Thymus (tissue), 11 donors: ENCODE data around the gene WDR7. TPM values are rescaled to one million over a fixed set of nuclear protein-coding genes. Genes with fewer than 3 reads are reported as not detected.
A peak's percentile ranks its signal among the peaks of the same experiment; 100 is the strongest.

Experiments used
- DNase-seq, 9 donors: peaks; one replicate each; pipeline ENCODE4 v3.0.0-alpha.2; 2013; ENCODE audit warnings: low spot score in 9 of 9, low read depth in 6 of 9, missing footprints in 1 of 9
- H3K27ac ChIP-seq, 2 donors: one replicate each; pipeline ENCODE4 v1.5.1; 2013; ENCODE audit warnings: control low read depth in 1 of 2, low read depth in 1 of 2, low read length in 1 of 2, mild to moderate bottlenecking in 1 of 2, moderate library complexity in 1 of 2
- H3K27me3 ChIP-seq, 2 donors: one replicate each; pipeline ENCODE4 v1.5.1; 2013; ENCODE audit warnings: low read length in 1 of 2; ENCODE audit not compliant: control insufficient read depth in 2 of 2, insufficient read depth in 1 of 2
- H3K36me3 ChIP-seq, 2 donors: one replicate each; pipeline ENCODE4 v1.5.1; 2013; ENCODE audit warnings: low read length in 1 of 2, mild to moderate bottlenecking in 1 of 2, moderate library complexity in 1 of 2; ENCODE audit not compliant: control insufficient read depth in 2 of 2, insufficient read depth in 2 of 2
- H3K4me1 ChIP-seq, 2 donors: one replicate each; pipeline ENCODE4 v1.5.1; 2013; ENCODE audit warnings: low read length in 2 of 2; ENCODE audit not compliant: control insufficient read depth in 2 of 2, insufficient read depth in 2 of 2
- H3K4me3 ChIP-seq, 2 donors: one replicate each; pipeline ENCODE4 v1.5.1; 2013; ENCODE audit warnings: low read length in 2 of 2, control low read depth in 1 of 2, mild to moderate bottlenecking in 1 of 2
- H3K9me3 ChIP-seq, 2 donors: one replicate each; pipeline ENCODE4 v1.5.1; 2013; ENCODE audit warnings: low read length in 1 of 2, mild to moderate bottlenecking in 1 of 2; ENCODE audit not compliant: control insufficient read depth in 2 of 2, insufficient read depth in 1 of 2
- WGBS: extraction: QIAGEN DNeasy Blood & Tissue Kit; methylation state at CpG from one replicate; pipeline ENCODE4 v1.1.7; 2013; 5-methylcytosine and 5-hydroxymethylcytosine counted together
- polyA plus RNA-seq: library from polyadenylated mRNA; stranded (reverse); fragments of 200-250 nt; gene quantifications from one replicate; pipeline ENCODE4 v1.2.3, GENCODE V29; 2013
- total RNA-seq: library from RNA; stranded (reverse); fragments of 120-200 nt; gene quantifications from one replicate; pipeline ENCODE4 v1.2.4, GENCODE V29; 2013
- donor health status: healthy.

The WDR7 gene
- total and polyA plus RNA-seq, 2 donors = 9.0 to 20.5 TPM

DNA sequence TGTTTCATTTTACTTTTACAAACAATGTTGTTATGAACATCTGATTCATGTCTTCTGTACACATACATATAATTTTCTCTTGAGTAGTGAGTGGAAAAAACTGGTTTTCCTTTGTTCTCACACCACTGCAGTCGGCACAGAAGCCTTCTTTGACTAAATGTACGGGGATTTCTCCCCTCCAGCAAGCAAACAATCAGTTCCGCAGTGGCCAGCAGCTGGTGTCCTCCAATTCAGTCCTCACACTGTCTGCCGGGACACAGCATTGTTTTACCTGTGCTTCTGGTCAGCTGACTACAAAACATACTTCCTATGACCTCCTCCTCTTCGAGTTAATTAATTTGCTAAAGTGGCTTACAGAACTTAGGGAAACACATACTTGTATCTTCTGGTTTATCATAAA lies 202.8 kb downstream of the WDR7 start:
- no peaks in the 10 kb centered on the region for H3K9me3 ChIP-seq
- no peaks in the 10 kb centered on the region for H3K36me3 ChIP-seq
- no peak overlapping the region for H3K4me3 ChIP-seq
- H3K27ac ChIP-seq = no peak overlapping the region
- no peak for DNase-seq
- WGBS = 88% methylated on average over 5 of the region's 5 CpGs
- H3K27me3 ChIP-seq = no peaks in the 10 kb centered on the region
- no peaks in the 10 kb centered on the region for H3K4me1 ChIP-seq

GRCh38 chr18:56861244-56861643 lies 210.1 kb downstream of the WDR7 start:
- no peak for DNase-seq
- no peaks in the 10 kb centered on the region for H3K4me1 ChIP-seq
- H3K4me3 ChIP-seq = no peak overlapping the region
- 97% methylated on average over 6 of the region's 6 CpGs for WGBS
- no peak overlapping the region for H3K27ac ChIP-seq
- H3K27me3 ChIP-seq = no peaks in the 10 kb centered on the region
- H3K9me3 ChIP-seq = no peaks in the 10 kb centered on the region
- no peaks in the 10 kb centered on the region for H3K36me3 ChIP-seq

DNA sequence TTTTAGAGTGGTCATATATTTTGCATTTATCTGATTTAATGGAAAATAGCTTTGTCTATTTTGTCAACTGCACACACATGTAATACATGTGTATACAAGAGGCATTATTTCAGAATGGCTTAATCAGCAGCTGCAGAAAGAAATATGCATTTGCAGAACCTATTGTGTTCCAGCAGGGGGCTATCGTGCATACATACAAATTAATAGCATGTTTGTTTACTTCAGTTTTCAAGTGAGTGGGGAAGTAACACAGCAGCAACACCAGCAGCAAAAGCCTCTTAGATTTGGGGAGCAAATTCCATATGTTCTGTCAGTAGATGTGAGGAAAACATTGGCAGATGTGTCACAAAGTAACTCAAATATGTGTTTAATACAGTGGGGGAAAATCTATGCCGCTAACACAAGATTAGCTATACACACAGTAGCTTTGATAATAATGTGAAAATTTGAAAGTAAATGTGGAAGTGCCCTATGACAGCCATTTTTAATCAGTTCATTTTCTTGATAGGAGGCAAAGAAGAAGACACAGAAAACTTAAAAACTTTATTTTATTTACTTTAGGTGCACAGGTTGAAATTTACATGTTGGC lies 218.1 kb downstream of the WDR7 start:
- Histone ChIP-seq H3K4me1 (peaks cover 0 to 8% of the 10 kb centered on the region in 2 donors), H3K27ac (no peak overlapping the region), H3K9me3 (no peaks in the 10 kb centered on the region), H3K4me3 (no peak overlapping the region), H3K27me3 (no peaks in the 10 kb centered on the region), H3K36me3 (no peaks in the 10 kb centered on the region)
- 51% methylated on average over 2 of the region's 2 CpGs for WGBS
- peak; percentile 8 to 59 (median 29) for DNase-seq

DNA sequence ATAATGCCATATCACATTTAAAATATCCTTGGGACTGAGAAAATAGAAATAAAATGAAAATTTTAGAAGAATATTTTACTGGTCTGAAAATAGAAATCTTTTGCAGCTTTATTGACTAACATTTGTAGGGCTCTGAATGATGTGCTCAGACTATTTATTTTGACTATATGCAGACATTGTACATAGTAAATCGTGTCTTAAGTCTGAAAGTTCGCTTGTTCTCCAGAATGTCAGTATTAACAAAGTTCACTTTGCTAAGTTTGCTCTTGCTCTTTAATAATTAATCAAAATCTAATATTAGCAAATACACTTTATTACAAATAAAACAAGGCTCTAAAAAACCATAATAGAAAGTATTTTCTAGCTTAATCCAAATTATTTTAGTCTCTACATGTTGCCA lies 219.8 kb downstream of the WDR7 start:
- H3K4me3 ChIP-seq = no peak overlapping the region
- H3K36me3 ChIP-seq = no peaks in the 10 kb centered on the region
- peaks cover 0 to 8% of the 10 kb centered on the region in 2 donors for H3K4me1 ChIP-seq
- DNase-seq = no peak
- no peaks in the 10 kb centered on the region for H3K27me3 ChIP-seq
- H3K9me3 ChIP-seq = no peaks in the 10 kb centered on the region
- H3K27ac ChIP-seq = no peak overlapping the region
- WGBS = 99% methylated on average over 2 of the region's 2 CpGs

GRCh38 chr18:56872140-56872539 lies 221.0 kb downstream of the WDR7 start:
- 96% methylated on average over 1 of the region's 1 CpG for WGBS

DNA sequence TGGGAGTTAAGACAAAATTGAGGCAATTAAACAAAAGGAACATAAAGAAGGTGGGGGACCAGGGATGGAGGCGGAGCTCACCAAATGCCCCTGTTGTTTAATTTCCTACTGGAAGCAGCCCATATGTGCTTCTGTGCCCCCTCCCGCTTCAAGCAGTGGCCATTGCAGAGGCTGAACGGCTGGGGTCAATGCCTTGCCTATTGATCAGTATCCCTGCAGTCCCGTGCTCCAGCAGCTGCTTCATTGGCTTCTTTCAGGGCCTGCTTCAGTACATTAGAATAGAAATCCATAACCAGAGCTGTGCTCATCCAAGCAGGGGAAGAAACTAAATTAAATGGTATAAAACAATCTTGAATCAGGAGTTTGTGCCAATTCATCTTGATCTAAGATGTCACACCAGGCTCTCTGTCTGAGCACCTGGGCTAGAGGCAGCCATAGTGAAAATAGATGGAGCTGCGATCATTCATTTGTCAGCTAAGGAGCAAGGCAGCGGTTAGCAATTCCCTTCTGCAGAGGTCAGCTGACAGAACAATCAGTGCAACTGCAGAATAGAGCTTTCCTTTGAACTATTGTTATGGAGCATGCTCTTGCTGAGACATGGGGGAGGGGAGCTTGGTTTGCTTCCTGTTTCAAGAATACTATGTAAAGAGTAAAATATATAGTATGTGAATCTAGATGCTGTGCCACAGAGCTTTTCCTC lies 222.4 kb downstream of the WDR7 start:
- peak overlapping the region; percentile 39 to 67 for H3K27ac ChIP-seq
- peak; percentile 37 to 86 (median 69) for DNase-seq
- H3K36me3 ChIP-seq = no peaks in the 10 kb centered on the region
- H3K4me3 ChIP-seq = no peak overlapping the region
- H3K9me3 ChIP-seq = no peaks in the 10 kb centered on the region
- H3K27me3 ChIP-seq = no peaks in the 10 kb centered on the region
- H3K4me1 ChIP-seq = peaks cover 0 to 8% of the 10 kb centered on the region in 2 donors
- 82% methylated on average over 6 of the region's 6 CpGs for WGBS

More at GRCh38 chr18:56872140-56872539, 221.0 kb downstream of the WDR7 start:
- DNase-seq = no peak
- no peaks in the 10 kb centered on the region for H3K9me3 ChIP-seq
- no peak overlapping the region for H3K27ac ChIP-seq
- H3K4me3 ChIP-seq = no peak overlapping the region
- H3K4me1 ChIP-seq = peaks cover 0 to 8% of the 10 kb centered on the region in 2 donors
- H3K36me3 ChIP-seq = no peaks in the 10 kb centered on the region
- no peaks in the 10 kb centered on the region for H3K27me3 ChIP-seq

GRCh38 chr18:56878711-56879110 lies 227.6 kb downstream of the WDR7 start:
- WGBS = 98% methylated on average over 4 of the region's 4 CpGs

DNA sequence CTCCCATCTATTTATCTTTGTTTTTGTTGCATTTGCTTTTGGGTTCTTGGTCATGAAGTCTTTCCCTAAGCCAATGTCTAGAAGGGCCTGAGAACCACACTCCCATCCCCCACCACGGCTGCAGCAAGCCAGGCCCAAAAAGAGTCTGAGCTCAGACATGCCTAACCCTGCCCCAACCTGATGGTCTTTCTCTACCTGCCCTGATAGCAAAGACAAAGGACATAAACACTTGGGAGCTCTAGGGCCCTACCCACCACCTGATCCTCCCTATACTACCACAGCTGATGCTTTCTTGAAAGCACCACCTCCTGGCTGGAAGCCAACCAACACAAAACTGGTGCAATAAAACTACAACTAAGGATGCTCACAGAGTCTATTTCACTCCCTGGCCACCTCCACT lies 233.4 kb downstream of the WDR7 start:
- no peaks in the 10 kb centered on the region for H3K4me1 ChIP-seq
- no peaks in the 10 kb centered on the region for H3K9me3 ChIP-seq
- 96% methylated on average over 1 of the region's 1 CpG for WGBS

More at GRCh38 chr18:56878711-56879110, 227.6 kb downstream of the WDR7 start:
- Histone ChIP-seq H3K27me3 (no peaks in the 10 kb centered on the region), H3K36me3 (no peaks in the 10 kb centered on the region), H3K4me3 (no peak overlapping the region), H3K9me3 (no peaks in the 10 kb centered on the region), H3K4me1 (peaks cover 0 to 3% of the 10 kb centered on the region in 2 donors), H3K27ac (no peak overlapping the region)
- DNase-seq = no peak

DNA sequence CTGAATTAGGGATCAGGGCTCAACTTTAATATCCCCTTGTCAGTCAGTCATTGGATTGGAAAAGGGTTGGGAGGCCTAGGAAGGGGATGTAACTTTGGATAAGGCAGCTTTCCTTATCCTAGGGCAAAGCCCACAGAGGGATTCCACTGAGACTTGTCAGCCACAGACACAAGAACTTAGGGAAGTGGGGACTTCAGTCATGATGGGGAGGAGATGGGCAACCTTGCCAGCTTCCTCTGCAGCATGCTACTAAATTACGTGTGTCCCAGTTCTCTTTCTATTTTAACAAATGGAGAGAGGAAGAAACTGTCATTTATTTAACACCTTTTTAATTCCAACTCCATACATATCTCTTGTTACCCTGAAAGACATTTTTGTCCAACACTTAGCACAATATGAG lies 237.8 kb downstream of the WDR7 start:
- WGBS = 87% methylated on average over 1 of the region's 1 CpG
- H3K4me3 ChIP-seq = no peak overlapping the region
- no peak for DNase-seq
- H3K36me3 ChIP-seq = no peaks in the 10 kb centered on the region
- H3K4me1 ChIP-seq = no peaks in the 10 kb centered on the region
- no peak overlapping the region for H3K27ac ChIP-seq
- H3K9me3 ChIP-seq = no peaks in the 10 kb centered on the region
- H3K27me3 ChIP-seq = no peaks in the 10 kb centered on the region

More for the DNA sequence above, 233.4 kb downstream of the WDR7 start:
- DNase-seq = no peak
- no peak overlapping the region for H3K27ac ChIP-seq
- H3K27me3 ChIP-seq = no peaks in the 10 kb centered on the region
- no peak overlapping the region for H3K4me3 ChIP-seq
- H3K36me3 ChIP-seq = no peaks in the 10 kb centered on the region
